ENCODE measurements around the gene PDE7B.

The PDE7B gene

DNA sequence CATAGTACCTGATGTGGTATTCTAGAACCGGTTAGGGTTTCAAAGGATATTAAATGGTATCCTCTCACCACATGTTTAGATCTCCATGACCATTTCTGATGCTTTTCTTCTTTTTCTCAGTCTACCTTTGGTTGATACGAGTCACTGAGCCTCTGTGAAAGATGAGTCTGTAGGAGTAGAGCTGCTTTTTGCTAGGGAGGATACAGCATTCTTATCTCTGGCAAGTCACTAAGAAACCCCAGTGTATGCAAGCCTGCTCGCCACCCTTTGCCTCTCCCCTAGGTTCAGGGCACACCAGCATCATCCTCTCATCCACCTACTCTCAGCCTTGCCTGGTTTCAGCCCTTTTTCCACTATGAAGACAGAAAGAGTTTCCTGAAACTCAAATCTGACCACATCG, 308.7 kb downstream of the PDE7B start:
- no peak for DNase-seq

DNA sequence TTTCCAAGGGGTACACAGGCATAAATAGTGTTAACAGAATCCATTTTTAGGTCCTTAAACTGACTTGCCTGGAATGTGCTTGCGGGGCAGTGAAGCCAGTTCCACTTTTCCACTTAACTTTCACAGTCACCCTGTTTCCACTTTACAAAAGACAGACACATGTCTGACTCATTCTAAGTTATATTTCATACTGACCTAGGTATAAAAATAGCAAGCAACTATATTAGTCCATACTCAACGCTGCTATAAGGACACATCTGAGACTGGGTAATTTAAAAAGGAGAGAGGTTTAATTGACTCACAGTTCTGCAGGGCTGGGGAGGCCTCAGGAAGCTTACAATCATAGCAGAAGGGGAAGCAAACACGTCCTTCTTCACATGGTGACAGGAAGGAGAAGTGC, 310.4 kb downstream of the PDE7B start:
- DNase-seq = no peak

DNA sequence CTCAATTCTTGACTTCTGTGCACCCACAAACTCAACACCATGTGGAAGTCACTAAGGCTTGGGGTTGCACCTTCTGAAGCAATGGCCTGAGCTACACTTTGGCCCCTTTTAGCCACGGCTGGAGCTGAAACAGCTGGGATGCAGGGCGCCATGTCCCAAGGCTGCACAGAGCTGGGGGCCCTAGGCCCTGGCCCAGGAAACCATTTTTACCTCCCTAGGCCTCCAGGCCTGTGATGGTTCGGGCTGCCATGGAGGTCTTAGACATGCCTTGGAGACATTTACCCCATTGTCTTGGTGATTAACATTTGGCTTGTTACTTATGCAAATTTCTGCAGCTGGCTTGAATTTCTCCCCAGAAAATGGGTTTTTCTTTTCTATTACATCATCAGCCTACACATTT, 311.8 kb downstream of the PDE7B start:
- no peak for DNase-seq

DNA sequence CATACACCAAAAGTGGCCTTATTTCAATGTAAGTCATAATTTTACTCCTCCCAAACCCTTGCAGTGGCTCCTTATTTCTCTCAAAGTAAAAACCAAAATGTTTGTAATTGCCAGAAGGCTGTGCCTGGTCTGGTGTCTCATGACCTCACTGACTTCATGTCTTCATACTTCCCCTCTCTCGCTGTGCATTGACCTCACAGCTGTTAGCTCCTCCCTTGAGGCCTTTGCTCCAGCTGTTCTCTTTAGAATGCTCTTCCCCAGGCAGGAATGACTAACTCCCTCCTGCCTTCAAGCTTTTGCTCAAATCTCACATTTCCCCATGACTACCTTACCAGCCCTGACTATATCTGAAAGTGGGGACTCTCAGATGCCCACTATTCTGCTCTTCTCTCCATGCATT, 315.3 kb downstream of the PDE7B start:
- no peak for DNase-seq

- DNase-seq = no peak
Measured at GRCh38 chr6:136169394-136170148, 318.1 kb downstream of the PDE7B start.

- DNase-seq = no peak
Measured at GRCh38 chr6:136171231-136171630, 319.7 kb downstream of the PDE7B start.

GRCh38 chr6:136173519-136174507, 322.3 kb downstream of the PDE7B start:
- no peak for DNase-seq

- DNase-seq = no peak
Measured at GRCh38 chr6:136174510-136174909, 323.0 kb downstream of the PDE7B start.

GRCh38 chr6:136175873-136176272, 324.4 kb downstream of the PDE7B start:
- no peak for DNase-seq

DNA sequence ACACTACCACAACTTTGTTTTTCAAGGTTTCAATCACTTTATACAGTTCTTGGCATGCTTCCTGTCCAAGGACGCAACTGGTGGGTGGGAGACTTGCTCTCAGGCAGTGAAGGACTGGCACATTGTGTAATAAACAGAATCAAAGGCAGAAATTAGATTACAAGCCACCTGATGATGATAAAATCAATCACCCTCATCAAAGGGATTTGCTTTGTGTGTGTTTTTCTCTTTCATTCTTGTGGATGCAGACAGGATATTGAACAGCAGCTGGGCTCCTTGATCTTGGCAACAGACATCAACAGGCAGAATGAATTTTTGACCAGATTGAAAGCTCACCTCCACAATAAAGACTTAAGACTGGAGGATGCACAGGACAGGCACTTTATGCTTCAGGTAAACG, 327.2 kb downstream of the PDE7B start:
- DNase-seq = no peak

GRCh38 chr6:136180704-136181511, 329.4 kb downstream of the PDE7B start:
- no peak for DNase-seq

GRCh38 chr6:136181512-136181833, 330.0 kb downstream of the PDE7B start:
- no peak for DNase-seq

GRCh38 chr6:136181861-136182260, 330.4 kb downstream of the PDE7B start:
- no peak for DNase-seq

DNA sequence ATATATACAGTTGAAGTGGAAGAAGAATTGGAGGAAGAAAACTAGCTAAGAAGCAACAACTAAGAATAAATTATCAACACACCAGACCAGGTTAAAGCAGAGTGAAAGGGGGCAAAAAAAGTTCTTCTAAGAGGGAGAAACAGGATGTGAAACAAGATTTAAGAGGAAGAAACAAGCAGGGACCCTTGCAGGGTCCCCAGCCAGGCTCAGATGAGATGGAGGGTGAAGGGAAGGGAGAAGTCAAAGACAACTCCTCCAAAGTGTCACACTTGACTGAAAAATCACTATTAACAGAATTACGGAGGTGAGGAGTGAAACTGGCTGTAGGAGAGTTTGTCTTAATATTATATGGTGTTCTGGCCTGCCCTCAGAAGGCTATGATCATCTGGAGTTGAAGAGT, 333.2 kb downstream of the PDE7B start:
- no peak for DNase-seq

- DNase-seq = no peak
Measured at GRCh38 chr6:136186363-136186762, 334.9 kb downstream of the PDE7B start.

DNA sequence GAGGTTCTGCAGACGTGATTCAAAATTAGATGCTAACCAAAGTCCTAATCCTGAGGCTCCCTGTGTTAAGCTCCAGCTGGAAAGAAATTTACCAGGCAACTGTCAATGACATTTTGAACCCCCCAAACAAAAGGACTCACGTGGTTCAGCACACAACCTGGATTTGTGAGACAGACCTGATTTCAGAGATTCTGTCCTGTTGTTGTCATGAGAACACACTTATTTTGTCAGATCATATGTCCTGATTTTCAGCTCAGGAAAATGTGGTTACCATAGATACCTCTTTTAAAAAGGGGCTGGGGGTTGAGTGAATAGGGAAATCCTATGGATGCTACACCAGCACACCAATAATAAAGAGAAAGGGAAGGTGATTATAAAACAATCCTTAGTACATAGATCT, 337.0 kb downstream of the PDE7B start:
- DNase-seq = no peak

DNA sequence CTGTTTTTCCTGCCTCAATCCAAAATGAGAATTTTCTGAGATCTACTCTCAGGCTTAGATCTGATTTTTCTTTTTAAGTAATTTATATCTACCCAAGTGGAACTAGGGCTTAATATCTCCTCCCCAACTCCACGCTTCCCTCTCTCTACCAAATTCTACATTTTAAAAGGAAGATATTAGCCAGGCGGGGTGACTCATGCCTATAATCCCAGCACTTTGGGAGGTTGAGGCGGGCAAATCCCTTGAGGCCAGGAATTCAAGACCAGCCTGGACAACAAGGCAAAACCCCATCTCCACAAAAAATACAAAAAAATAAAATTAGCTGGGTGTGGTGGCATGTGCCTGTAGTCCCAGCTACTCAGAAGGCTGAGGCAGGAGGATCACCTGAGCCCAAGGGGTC, 337.6 kb downstream of the PDE7B start:
- no peak for DNase-seq

GRCh38 chr6:136191606-136192312, 340.3 kb downstream of the PDE7B start:
- no peak for DNase-seq

DNA sequence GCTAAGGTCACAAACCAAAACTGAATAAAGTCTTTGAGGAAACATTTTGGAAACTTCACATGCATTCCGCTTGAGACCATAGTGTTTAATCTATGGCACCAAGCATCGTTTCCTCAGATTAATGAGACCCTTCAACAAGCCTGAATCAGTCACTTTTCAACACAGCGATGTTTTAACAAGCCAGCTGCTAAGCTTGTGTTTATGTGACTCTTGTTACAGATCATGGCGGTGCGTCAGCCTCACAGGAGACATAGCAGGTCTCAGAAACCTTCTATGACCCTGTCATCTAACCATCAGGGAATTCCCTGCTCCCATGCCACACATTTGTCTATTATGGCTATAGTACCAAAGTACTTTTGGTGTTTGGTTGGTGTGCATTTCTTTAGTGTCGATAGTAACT, 341.4 kb downstream of the PDE7B start:
- DNase-seq = no peak

- DNase-seq = no peak
Measured at GRCh38 chr6:136201732-136202131, 350.2 kb downstream of the PDE7B start.

DNA sequence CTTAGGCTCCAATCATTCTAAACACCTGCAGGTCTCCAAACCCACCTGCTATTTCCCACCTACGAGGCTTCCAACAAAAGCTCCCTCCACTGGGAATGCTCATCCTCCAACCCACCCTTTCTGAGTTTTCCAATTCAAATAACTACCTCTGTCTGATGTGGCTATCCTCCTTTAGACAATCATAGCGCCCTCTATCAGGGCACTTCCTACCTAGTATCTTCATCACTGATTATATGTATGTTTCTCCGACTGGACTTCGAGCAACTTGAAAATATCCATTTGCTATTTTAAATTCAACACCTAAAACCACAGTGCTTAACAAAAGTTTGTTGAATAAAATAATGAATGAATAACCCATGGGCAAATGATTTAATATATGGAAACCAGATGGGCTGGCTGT, 357.3 kb downstream of the PDE7B start:
- no peak for DNase-seq

- DNase-seq = no peak
Measured at GRCh38 chr6:136209496-136209895, 358.0 kb downstream of the PDE7B start.

All from CD4-positive, alpha-beta T cell treated with Interferon gamma for 1 hour (primary cell).